Measurements from ENCODE around the gene CYB561A3. TPM values are rescaled to one million over a fixed set of nuclear protein-coding genes. Genes with fewer than 3 reads are reported as not detected.

Gene CYB561A3
- total and polyA plus RNA-seq, 7 donors = 7.7 to 25.1 (median 15.5) TPM

GRCh38 chr11:61302550-61302949 is 59.1 kb downstream of the CYB561A3 start:
- intact Hi-C loops (cut with DNase I) = no loop called here
- peaks cover 56 to 98% of the 10 kb centered on the region in 2 donors for H3K36me3 ChIP-seq (ENCODE audit: insufficient read depth in 1 of 2, low read depth in 1 of 2)

More at GRCh38 chr11:61302550-61302949, 59.1 kb downstream of the CYB561A3 start:
- no peaks in the 10 kb centered on the region for H3K4me1 ChIP-seq
- ATAC-seq (no peak), DNase-seq (no peak)
- no peaks in the 10 kb centered on the region for H3K27me3 ChIP-seq (ENCODE audit: insufficient read depth in 3 of 3, low read length in 2 of 3)
- no peak overlapping the region for H3K27ac ChIP-seq
- TF ChIP-seq CTCF (IDR thresholded peaks at IDR 0.05) = no peak
- H3K4me3 ChIP-seq = no peak overlapping the region
- 85 to 87% (median 86%) methylated on average over 13 of the region's 13 CpGs for WGBS, 3 donors
- no peaks in the 10 kb centered on the region for H3K9me3 ChIP-seq

Other genes starting within 250 kb of the CYB561A3 start
- gene VPS37C, start 200.5 kb downstream of the CYB561A3 start, total RNA-seq = 10 to 100 TPM; 16.9 to 27.3 (median 23.5) TPM
- gene VPS37C, start 200.5 kb downstream of the CYB561A3 start, polyA plus RNA-seq = 10 to 100 TPM; 18.9 to 39.8 (median 25.6) TPM
- under 1 TPM in 1 of 4 donors, not detected in 3; 0.84 TPM for gene PGA3, start 158.4 kb downstream of the CYB561A3 start, total RNA-seq
- gene PGA3, start 158.4 kb downstream of the CYB561A3 start, polyA plus RNA-seq = 1 to 10 TPM in 2 of 3 donors, under 1 TPM in 1; 0.29 to 1.1 (median 1.1) TPM
- gene PGA4, start 139.5 kb downstream of the CYB561A3 start, total RNA-seq = 1 to 10 TPM in 1 of 4 donors, under 1 TPM in 1, not detected in 2; 0.57 to 1.4 TPM
- 1 to 10 TPM in 1 of 3 donors, under 1 TPM in 2; 0.08 to 1.1 (median 0.48) TPM for gene PGA4, start 139.5 kb downstream of the CYB561A3 start, polyA plus RNA-seq
- gene PGA5, start 120.7 kb downstream of the CYB561A3 start, total RNA-seq = under 1 TPM in 2 of 4 donors, not detected in 2; 0.19 to 0.42 TPM
- gene PGA5, start 120.7 kb downstream of the CYB561A3 start, polyA plus RNA-seq = under 1 TPM in 2 of 3 donors, not detected in 1; 0.17 to 0.44 TPM
- 1 to 10 TPM in 2 of 4 donors, under 1 TPM in 2; 0.84 to 1.4 (median 1.1) TPM for gene VWCE, start 66.6 kb downstream of the CYB561A3 start, total RNA-seq
- gene VWCE, start 66.6 kb downstream of the CYB561A3 start, polyA plus RNA-seq = under 1 TPM; 0.23 to 0.57 (median 0.43) TPM
- 100 to 1,000 TPM; 156 to 187 (median 175) TPM for gene DDB1, start 28.8 kb downstream of the CYB561A3 start, total RNA-seq
- gene DDB1, start 28.8 kb downstream of the CYB561A3 start, polyA plus RNA-seq = 100 to 1,000 TPM; 111 to 161 (median 131) TPM
- gene TKFC, start 28.7 kb downstream of the CYB561A3 start, total RNA-seq = 10 to 100 TPM; 10.9 to 30.4 (median 16.5) TPM
- 10 to 100 TPM in 1 of 3 donors, 1 to 10 TPM in 2; 7.2 to 17.6 (median 7.5) TPM for gene TKFC, start 28.7 kb downstream of the CYB561A3 start, polyA plus RNA-seq
- gene TMEM138, start 492 bp upstream of the CYB561A3 start, total RNA-seq = 10 to 100 TPM; 12.9 to 28.9 (median 21.0) TPM
- 10 to 100 TPM; 25.2 to 37.0 (median 31.5) TPM for gene TMEM138, start 492 bp upstream of the CYB561A3 start, polyA plus RNA-seq
- 1 to 10 TPM; 3.5 to 6.4 (median 4.8) TPM for gene TMEM216, start 30.7 kb upstream of the CYB561A3 start, total RNA-seq
- 10 to 100 TPM in 2 of 3 donors, 1 to 10 TPM in 1; 5.6 to 18.0 (median 10.8) TPM for gene TMEM216, start 30.7 kb upstream of the CYB561A3 start, polyA plus RNA-seq
- gene CPSF7, start 68.1 kb upstream of the CYB561A3 start, total RNA-seq = 10 to 100 TPM; 51.1 to 66.2 (median 55.4) TPM
- gene CPSF7, start 68.1 kb upstream of the CYB561A3 start, polyA plus RNA-seq = 10 to 100 TPM; 28.2 to 48.2 (median 39.9) TPM
- gene SDHAF2, start 68.2 kb upstream of the CYB561A3 start, total RNA-seq = 10 to 100 TPM; 29.4 to 45.2 (median 33.7) TPM
- gene SDHAF2, start 68.2 kb upstream of the CYB561A3 start, polyA plus RNA-seq = 100 to 1,000 TPM in 1 of 3 donors, 10 to 100 TPM in 2; 52.7 to 103 (median 84.4) TPM
- under 1 TPM in 3 of 4 donors, not detected in 1; 0.27 to 0.69 (median 0.64) TPM for gene LRRC10B, start 146.9 kb upstream of the CYB561A3 start, total RNA-seq
- gene LRRC10B, start 146.9 kb upstream of the CYB561A3 start, polyA plus RNA-seq = 1 to 10 TPM in 1 of 3 donors, under 1 TPM in 2; 0.24 to 2.1 (median 0.40) TPM
- gene SYT7, start 219.2 kb upstream of the CYB561A3 start, total RNA-seq = 1 to 10 TPM; 1.9 to 2.8 (median 2.1) TPM
- gene SYT7, start 219.2 kb upstream of the CYB561A3 start, polyA plus RNA-seq = 1 to 10 TPM in 2 of 3 donors, under 1 TPM in 1; 0.96 to 3.5 (median 1.4) TPM

Measured in psoas muscle (tissue), 8 donors.